Neural progenitor cell (in vitro differentiated cells): Measurements from ENCODE around the gene PIK3R3. TPM values are rescaled to one million over a fixed set of nuclear protein-coding genes. Genes with fewer than 3 reads are reported as not detected.
"Not testable (repeated sequence)": the region's sequence is repeated elsewhere in the genome, so short reads cannot be mapped to it uniquely, and the experiment has no call there.

Experiments used
- DNase-seq: peaks from one replicate; pipeline ENCODE4 v3.0.0-alpha.2; 2016; ENCODE audit warnings: low spot score
- H2AFZ ChIP-seq: fragments of 200-600 bp; sonication (generic); replicated peaks from 2 replicates; pipeline ENCODE4 v1.6.1; 2016; ENCODE audit warnings: antibody characterized with exemption
- H3F3A ChIP-seq: fragments of 200-600 bp; sonication (generic); 2 replicates; pipeline ENCODE4 v1.6.1; 2016; ENCODE audit warnings: antibody characterized with exemption, low read depth
- H3K27ac ChIP-seq: fragments of 200-600 bp; sonication (generic); 2 replicates; pipeline ENCODE4 v1.5.1; 2016; ENCODE audit warnings: mild to moderate bottlenecking
- H3K27me3 ChIP-seq: fragments of 200-600 bp; sonication (generic); 2 replicates; pipeline ENCODE4 v1.6.1; 2016; ENCODE audit warnings: mild to moderate bottlenecking, moderate library complexity
- H3K36me3 ChIP-seq: fragments of 200-600 bp; sonication (generic); 2 replicates; pipeline ENCODE4 v1.5.1; 2016
- H3K4me1 ChIP-seq: fragments of 200-600 bp; sonication (generic); 2 replicates; pipeline ENCODE4 v1.6.1; 2016; ENCODE audit warnings: mixed run types
- H3K4me2 ChIP-seq: fragments of 200-600 bp; sonication (generic); 2 replicates; pipeline ENCODE4 v1.6.1; 2016
- H3K4me3 ChIP-seq: fragments of 200-600 bp; sonication (generic); 2 replicates; pipeline ENCODE4 v1.5.1; 2016
- H3K79me2 ChIP-seq: fragments of 200-600 bp; sonication (generic); 2 replicates; pipeline ENCODE4 v1.6.1; 2016; ENCODE audit warnings: low read depth
- H3K9ac ChIP-seq: fragments of 200-600 bp; sonication (generic); 2 replicates; pipeline ENCODE4 v1.6.1; 2016
- H3K9me3 ChIP-seq: fragments of 200-600 bp; sonication (generic); 2 replicates; pipeline ENCODE4 v1.5.1; 2016; ENCODE audit warnings: low read depth
- H4K20me1 ChIP-seq: fragments of 200-600 bp; sonication (generic); 2 replicates; pipeline ENCODE4 v1.6.1; 2016; ENCODE audit warnings: low read depth
- H3K27ac Mint-ChIP-seq: 3 replicates; pipeline ENCODE4 v1.8.0; 2021; ENCODE audit warnings: mixed read lengths
- H3K27me3 Mint-ChIP-seq: 2 replicates; pipeline ENCODE4 v1.8.0; 2022; ENCODE audit warnings: low read depth, mild to moderate bottlenecking, inconsistent platforms, moderate library complexity, mixed read lengths; ENCODE audit not compliant: insufficient read depth
- H3K36me3 Mint-ChIP-seq: 3 replicates; pipeline ENCODE4 v1.8.0; 2021; ENCODE audit warnings: mixed read lengths
- H3K4me1 Mint-ChIP-seq: 3 replicates; pipeline ENCODE4 v1.8.0; 2021; ENCODE audit warnings: mixed read lengths
- H3K4me3 Mint-ChIP-seq: 3 replicates; pipeline ENCODE4 v1.8.0; 2021; ENCODE audit warnings: mild to moderate bottlenecking, moderate library complexity, mixed read lengths
- H3K9me3 Mint-ChIP-seq: 3 replicates; pipeline ENCODE4 v1.8.0; 2020; ENCODE audit warnings: mixed read lengths
- CTCF ChIP-seq: fragments of 200-600 bp; sonication (generic); IDR thresholded peaks from 2 replicates; pipeline ENCODE4 v1.5.1; 2017; ENCODE audit warnings: antibody characterized with exemption, mild to moderate bottlenecking
- EZH2 ChIP-seq: fragments of 200-600 bp; sonication (generic); IDR thresholded peaks from 2 replicates; pipeline ENCODE4 v1.6.1; 2017; ENCODE audit warnings: antibody characterized with exemption, mild to moderate bottlenecking, moderate library complexity
- EZH2phosphoT487 ChIP-seq: fragments of 200-600 bp; sonication (generic); IDR thresholded peaks from 2 replicates; pipeline ENCODE4 v1.6.1; 2017; ENCODE audit warnings: antibody characterized with exemption
- total RNA-seq: library from RNA; depleted of rRNA; stranded (reverse); fragments of >200 nt; gene quantifications from 2 replicates; pipeline ENCODE4 v1.2.3, GENCODE V29; 2015; ENCODE audit warnings: low replicate concordance

Gene PIK3R3
- total RNA-seq, 1 donor from 2014 or later = 107 TPM

GRCh38 chr1:46061146-46061545 lies 71.3 kb downstream of the PIK3R3 start:
- Histone ChIP-seq H3K79me2 (peaks cover 38% of the 10 kb centered on the region), H3F3A (peaks cover 8% of the 10 kb centered on the region), H2AFZ (no peak overlapping the region), H4K20me1 (peaks cover 37% of the 10 kb centered on the region), H3K36me3 (peaks cover 45% of the 10 kb centered on the region), H3K4me3 (no peak overlapping the region), H3K27me3 (no peaks in the 10 kb centered on the region), H3K9ac (no peak overlapping the region), H3K4me2 (no peak overlapping the region), H3K4me1 (no peaks in the 10 kb centered on the region), H3K27ac (no peak overlapping the region), H3K9me3 (no peaks in the 10 kb centered on the region)
- Mint-ChIP-seq H3K27ac (no peak overlapping the region), H3K36me3 (peaks cover 52% of the 10 kb centered on the region), H3K9me3 (no peaks in the 10 kb centered on the region), H3K4me1 (no peaks in the 10 kb centered on the region), H3K4me3 (no peak overlapping the region), H3K27me3 (no peaks in the 10 kb centered on the region)
- TF ChIP-seq EZH2 (no peak), CTCF (no peak), EZH2phosphoT487 (no peak)
- no peak for DNase-seq

GRCh38 chr1:46058936-46059335 lies 73.5 kb downstream of the PIK3R3 start:
- H3K9me3 Mint-ChIP-seq = no peaks in the 10 kb centered on the region
- no peaks in the 10 kb centered on the region for H3K4me1 Mint-ChIP-seq
- no peak for DNase-seq
- H3K79me2 ChIP-seq = peaks cover 29% of the 10 kb centered on the region
- H3K4me1 ChIP-seq = no peaks in the 10 kb centered on the region
- no peak overlapping the region for H2AFZ ChIP-seq
- no peak overlapping the region for H3K4me2 ChIP-seq
- no peaks in the 10 kb centered on the region for H3K27me3 Mint-ChIP-seq
- TF ChIP-seq EZH2phosphoT487 (no peak), EZH2 (no peak), CTCF (no peak)
- peaks cover 17% of the 10 kb centered on the region for H3F3A ChIP-seq
- H3K9me3 ChIP-seq = no peaks in the 10 kb centered on the region
- no peak overlapping the region for H3K4me3 Mint-ChIP-seq
- peaks cover 35% of the 10 kb centered on the region for H3K36me3 ChIP-seq
- H3K9ac ChIP-seq = no peak overlapping the region
- no peak overlapping the region for H3K27ac Mint-ChIP-seq
- H3K36me3 Mint-ChIP-seq = peaks cover 60% of the 10 kb centered on the region
- no peak overlapping the region for H3K27ac ChIP-seq
- H3K4me3 ChIP-seq = no peak overlapping the region
- H3K27me3 ChIP-seq = no peaks in the 10 kb centered on the region
- peaks cover 34% of the 10 kb centered on the region for H4K20me1 ChIP-seq

- TF ChIP-seq EZH2phosphoT487 (no peak), CTCF (no peak), EZH2 (no peak)
- Histone ChIP-seq H2AFZ (no peak overlapping the region), H3K4me2 (no peak overlapping the region), H3K79me2 (peaks cover 36% of the 10 kb centered on the region), H3F3A (peaks cover 26% of the 10 kb centered on the region), H3K36me3 (peaks cover 39% of the 10 kb centered on the region), H3K9me3 (no peaks in the 10 kb centered on the region), H3K27me3 (no peaks in the 10 kb centered on the region), H3K4me3 (no peak overlapping the region), H4K20me1 (peaks cover 44% of the 10 kb centered on the region), H3K9ac (no peak overlapping the region), H3K4me1 (no peaks in the 10 kb centered on the region), H3K27ac (no peak overlapping the region)
- H3K4me1 Mint-ChIP-seq = no peaks in the 10 kb centered on the region
- H3K27me3 Mint-ChIP-seq = no peaks in the 10 kb centered on the region
- peaks cover 59% of the 10 kb centered on the region for H3K36me3 Mint-ChIP-seq
- no peaks in the 10 kb centered on the region for H3K9me3 Mint-ChIP-seq
- DNase-seq = no peak
- H3K27ac Mint-ChIP-seq = no peak overlapping the region
- H3K4me3 Mint-ChIP-seq = no peak overlapping the region
These were observed 74.6 kb downstream of the PIK3R3 start for GRCh38 chr1:46057781-46058180.

- Histone ChIP-seq H3K79me2 (peaks cover 32% of the 10 kb centered on the region), H4K20me1 (peaks cover 44% of the 10 kb centered on the region), H3F3A (peaks cover 28% of the 10 kb centered on the region), H3K36me3 (peaks cover 39% of the 10 kb centered on the region)
- H3K27ac ChIP-seq, H3K27ac Mint-ChIP-seq, H3K9ac ChIP-seq, H3K4me1 Mint-ChIP-seq, DNase-seq, H3K27me3 ChIP-seq, H3K9me3 ChIP-seq, H3K4me1 ChIP-seq, H3K9me3 Mint-ChIP-seq, H3K4me3 ChIP-seq, H2AFZ ChIP-seq, H3K4me3 Mint-ChIP-seq, H3K27me3 Mint-ChIP-seq, H3K4me2 ChIP-seq: not testable (repeated sequence)
- H3K36me3 Mint-ChIP-seq = peaks cover 59% of the 10 kb centered on the region
These were observed 75.2 kb downstream of the PIK3R3 start for GRCh38 chr1:46057215-46057614.
